PC-3 (cell line): ENCODE measurements around the gene CCDC92B. TPM values are rescaled to one million over a fixed set of nuclear protein-coding genes. Genes with fewer than 3 reads are reported as not detected.

ENCODE experiments used
- ATAC-seq: fragments of 200-7000 bp; cut with Tn5 transposase; 2 replicates; pipeline ENCODE4 v1.9.1; 2020; ENCODE audit warnings: mild to moderate bottlenecking, moderate library complexity
- BruUV-seq: library from RNA; stranded (reverse); fragments of 400-500 nt; replicated peaks from 2 replicates; lab custom pipeline; 2021; lab: Mats Ljungman, UMichigan
- CTCF ChIA-PET: fragments of 300-600 bp; sonication (Branson Sonifier 250); formaldehyde crosslinking; loops from one replicate; lab custom pipeline; 2022; ENCODE audit warnings: antibody characterized with exemption; lab: Charles Lee
- POLR2A ChIA-PET: fragments of 300-600 bp; sonication (Branson Sonifier 250); formaldehyde crosslinking; loops from one replicate; lab custom pipeline; 2022; ENCODE audit warnings: antibody characterized with exemption; ENCODE audit not compliant: unreplicated experiment; lab: Charles Lee
- DNase-seq: peaks from one replicate; pipeline ENCODE4 v3.0.0-alpha.2; 2015
- H2AFZ ChIP-seq: fragments of 300-600 bp; sonication (generic); 2 replicates; pipeline ENCODE4 v1.6.0; 2016; ENCODE audit warnings: antibody characterized with exemption, low read length
- H3F3A ChIP-seq: fragments of 300-600 bp; sonication (generic); one replicate; pipeline ENCODE4 v1.6.0; 2017; ENCODE audit warnings: antibody characterized with exemption, low read length, control low read depth, mild to moderate bottlenecking; ENCODE audit not compliant: unreplicated experiment
- H3K27ac ChIP-seq: fragments of 300-600 bp; sonication (generic); 2 replicates; pipeline ENCODE4 v1.5.1; 2016; ENCODE audit warnings: mild to moderate bottlenecking, low read length
- H3K27me3 ChIP-seq: fragments of 300-600 bp; sonication (generic); 2 replicates; pipeline ENCODE4 v1.6.1; 2016; ENCODE audit warnings: low read length, mixed read lengths
- H3K36me3 ChIP-seq: fragments of 300-600 bp; sonication (generic); 2 replicates; pipeline ENCODE4 v1.6.1; 2016; ENCODE audit warnings: low read depth, mixed run types, low read length, mixed read lengths
- H3K4me1 ChIP-seq: fragments of 300-600 bp; sonication (generic); 2 replicates; pipeline ENCODE4 v1.5.1; 2016; ENCODE audit warnings: low read length; ENCODE audit not compliant: insufficient read depth
- H3K4me2 ChIP-seq: fragments of 300-600 bp; sonication (generic); 2 replicates; pipeline ENCODE4 v1.6.0; 2016; ENCODE audit warnings: low read length
- H3K4me3 ChIP-seq: fragments of 300-600 bp; sonication (generic); 2 replicates; pipeline ENCODE4 v1.5.1; 2016; ENCODE audit warnings: mild to moderate bottlenecking, low read length, mixed read lengths
- H3K79me2 ChIP-seq: fragments of 300-600 bp; sonication (generic); 2 replicates; pipeline ENCODE4 v1.6.1; 2017; ENCODE audit warnings: low read length, mixed read lengths
- H3K9ac ChIP-seq: fragments of 300-600 bp; sonication (generic); 2 replicates; pipeline ENCODE4 v1.6.0; 2016; ENCODE audit warnings: mild to moderate bottlenecking, low read length
- H3K9me2 ChIP-seq: fragments of 300-600 bp; sonication (generic); replicated peaks from 2 replicates; pipeline ENCODE4 v1.6.1; 2016; ENCODE audit warnings: mixed run types, low read length, mixed read lengths
- H3K9me3 ChIP-seq: fragments of 300-600 bp; sonication (generic); 2 replicates; pipeline ENCODE4 v1.6.1; 2016; ENCODE audit warnings: low read length, mixed read lengths
- H4K20me1 ChIP-seq: fragments of 300-600 bp; sonication (generic); 2 replicates; pipeline ENCODE4 v1.6.1; 2016; ENCODE audit warnings: low read length, mixed read lengths
- CTCF ChIP-seq: fragments of 300-600 bp; sonication (generic); conservative IDR thresholded peaks from 2 replicates; pipeline ENCODE4 v1.5.1; 2017; ENCODE audit warnings: antibody characterized with exemption, low read depth, mild to moderate bottlenecking, low read length
- EZH2 ChIP-seq: fragments of 300-600 bp; sonication (generic); IDR thresholded peaks from one replicate; pipeline ENCODE4 v1.6.1; 2017; ENCODE audit warnings: antibody characterized with exemption, mild to moderate bottlenecking, low read length; ENCODE audit not compliant: unreplicated experiment
- EZH2phosphoT487 ChIP-seq: fragments of 300-600 bp; sonication (generic); IDR thresholded peaks from 2 replicates; pipeline ENCODE4 v1.6.1; 2018; ENCODE audit warnings: mild to moderate bottlenecking, antibody characterized with exemption, low read length, borderline replicate concordance
- intact Hi-C: fragments of 100-400 bp; cut with micrococcal nuclease; formaldehyde crosslinking; loops from 2 replicates; pipeline ENCODE4 v1.9.0; 2023
- total RNA-seq: library from RNA; depleted of rRNA; stranded (reverse); fragments of >200 nt; gene quantifications from 2 replicates; pipeline ENCODE4 v1.2.3, GENCODE V29; 2014

CCDC92B gene
- total RNA-seq, 1 experiment from 2014 or later = not detected

- Histone ChIP-seq H4K20me1 (no peaks in the 10 kb centered on the region), H3F3A (no peaks in the 10 kb centered on the region), H3K36me3 (no peaks in the 10 kb centered on the region; the same call in 1 of the 2 replicates), H3K4me3 (no peak overlapping the region), H3K4me1 (no peaks in the 10 kb centered on the region), H3K27ac (no peak overlapping the region), H3K9ac (no peak overlapping the region), H3K9me2 (no peaks in the 10 kb centered on the region), H3K27me3 (no peaks in the 10 kb centered on the region), H2AFZ (no peak overlapping the region), H3K9me3 (no peaks in the 10 kb centered on the region), H3K4me2 (no peak overlapping the region), H3K79me2 (no peaks in the 10 kb centered on the region)
- ATAC-seq = no peak
- TF ChIP-seq EZH2phosphoT487 (no peak), CTCF (no peak), EZH2 (no peak)
- no TSS peak for BruUV-seq
- intact Hi-C loops = no loop called here
- POLR2A ChIA-PET = no interaction called here
- CTCF ChIA-PET = no interaction called here
- DNase-seq = no peak
Observed at GRCh38 chr17:2691069-2691871, 58.2 kb downstream of the CCDC92B start.

- no peaks in the 10 kb centered on the region for H3K9me3 ChIP-seq
- H3K9ac ChIP-seq = no peak overlapping the region
- no peak for ATAC-seq
- no peak overlapping the region for H3K4me2 ChIP-seq
- H3K79me2 ChIP-seq = no peaks in the 10 kb centered on the region
- H3K4me1 ChIP-seq = no peaks in the 10 kb centered on the region
- no peaks in the 10 kb centered on the region for H3K27me3 ChIP-seq
- POLR2A ChIA-PET = no interaction called here
- no peak overlapping the region for H3K27ac ChIP-seq
- no peaks in the 10 kb centered on the region for H3K9me2 ChIP-seq
- no peak for DNase-seq
- H3K36me3 ChIP-seq = no peaks in the 10 kb centered on the region; the same call in 1 of the 2 replicates
- no TSS peak for BruUV-seq
- CTCF ChIA-PET = no interaction called here
- TF ChIP-seq CTCF (no peak), EZH2 (no peak)
- H3F3A ChIP-seq = no peaks in the 10 kb centered on the region
- H3K4me3 ChIP-seq = no peak overlapping the region
- no peaks in the 10 kb centered on the region for H4K20me1 ChIP-seq
- intact Hi-C loops = no loop called here
- no peak overlapping the region for H2AFZ ChIP-seq
Observed at GRCh38 chr17:2690165-2691068, 59.0 kb downstream of the CCDC92B start.
